H9 (cell line): ENCODE data around the gene EFTUD2. TPM values are rescaled to one million over a fixed set of nuclear protein-coding genes. Genes with fewer than 3 reads are reported as not detected.

ENCODE experiments used
- DNase-seq: peaks from one replicate; pipeline ENCODE4 v3.0.0-alpha.2; 2017
- H2AFZ ChIP-seq: one replicate; pipeline ENCODE4 v1.6.1; 2013; ENCODE audit warnings: mild to moderate bottlenecking, low read length, control low read depth, moderate library complexity
- H2AK5ac ChIP-seq: 2 replicates; pipeline ENCODE4 v1.6.1; 2013; ENCODE audit warnings: low read length, control low read depth, mixed read lengths; ENCODE audit not compliant: insufficient read length
- H2BK120ac ChIP-seq: one replicate; pipeline ENCODE4 v1.6.1; 2013; ENCODE audit warnings: low read depth, mild to moderate bottlenecking, low read length, control low read depth, inconsistent platforms; ENCODE audit not compliant: poor library complexity, severe bottlenecking
- H2BK12ac ChIP-seq: 2 replicates; pipeline ENCODE4 v1.6.1; 2013; ENCODE audit warnings: low read length, control low read depth, mixed read lengths, low read depth; ENCODE audit not compliant: insufficient read length
- H2BK15ac ChIP-seq: 2 replicates; pipeline ENCODE4 v1.6.1; 2013; ENCODE audit warnings: low read depth, low read length, control low read depth
- H2BK20ac ChIP-seq: one replicate; pipeline ENCODE4 v1.6.1; 2013; ENCODE audit warnings: low read depth, mild to moderate bottlenecking, low read length, control low read depth, inconsistent platforms; ENCODE audit not compliant: poor library complexity, severe bottlenecking
- H2BK5ac ChIP-seq: 2 replicates; pipeline ENCODE4 v1.6.1; 2013; ENCODE audit warnings: low read length, control low read depth, mixed read lengths; ENCODE audit not compliant: insufficient read length
- H3K14ac ChIP-seq: 2 replicates; pipeline ENCODE4 v1.6.1; 2013; ENCODE audit warnings: low read length, control low read depth; ENCODE audit not compliant: insufficient read depth
- H3K18ac ChIP-seq: 2 replicates; pipeline ENCODE4 v1.6.1; 2013; ENCODE audit warnings: low read depth, mild to moderate bottlenecking, mixed read lengths, low read length, control low read depth; ENCODE audit not compliant: insufficient read length
- H3K23ac ChIP-seq: 2 replicates; pipeline ENCODE4 v1.6.1; 2013; ENCODE audit warnings: low read length, control low read depth, mixed read lengths, low read depth; ENCODE audit not compliant: insufficient read length
- H3K23me2 ChIP-seq: 2 replicates; pipeline ENCODE4 v1.6.1; 2013; ENCODE audit warnings: low read depth, mild to moderate bottlenecking, mixed read lengths, low read length, control low read depth; ENCODE audit not compliant: insufficient read length, poor library complexity, severe bottlenecking
- H3K27ac ChIP-seq: 2 replicates; pipeline ENCODE4 v1.5.1; 2013; ENCODE audit warnings: low read length, control low read depth, mixed read lengths, low read depth; ENCODE audit not compliant: insufficient read length
- H3K27me3 ChIP-seq: 2 replicates; pipeline ENCODE4 v1.6.1; 2013; ENCODE audit warnings: low read length, control low read depth, inconsistent platforms; ENCODE audit not compliant: insufficient read depth
- H3K4ac ChIP-seq: 2 replicates; pipeline ENCODE4 v1.6.1; 2013; ENCODE audit warnings: low read depth, mild to moderate bottlenecking, control low read depth, inconsistent platforms, low read length, moderate library complexity
- H3K4me1 ChIP-seq: 2 replicates; pipeline ENCODE4 v1.6.1; 2013; ENCODE audit warnings: low read length, control low read depth, inconsistent platforms; ENCODE audit not compliant: insufficient read depth
- H3K4me2 ChIP-seq: 2 replicates; pipeline ENCODE4 v1.6.1; 2013; ENCODE audit warnings: low read length, control low read depth, mixed read lengths; ENCODE audit not compliant: insufficient read length, insufficient read depth
- H3K56ac ChIP-seq: 2 replicates; pipeline ENCODE4 v1.6.1; 2013; ENCODE audit warnings: low read depth, mild to moderate bottlenecking, mixed read lengths, low read length, control low read depth; ENCODE audit not compliant: insufficient read length
- H3K79me1 ChIP-seq: 2 replicates; pipeline ENCODE4 v1.6.1; 2013; ENCODE audit warnings: low read depth, mild to moderate bottlenecking, moderate library complexity, low read length, control low read depth, inconsistent platforms; ENCODE audit not compliant: insufficient read depth, poor library complexity, severe bottlenecking
- H3K79me2 ChIP-seq: 2 replicates; pipeline ENCODE4 v1.6.1; 2013; ENCODE audit warnings: low read length, control low read depth, inconsistent platforms; ENCODE audit not compliant: insufficient read depth
- H3K9ac ChIP-seq: 2 replicates; pipeline ENCODE4 v1.6.1; 2013; ENCODE audit warnings: low read length, control low read depth, mixed read lengths; ENCODE audit not compliant: insufficient read length; ENCODE audit errors: extremely low read depth
- H3K9me3 ChIP-seq: one replicate; pipeline ENCODE4 v1.6.1; 2013; ENCODE audit warnings: low read depth, low read length, inconsistent platforms; ENCODE audit not compliant: control insufficient read depth
- H3T11ph ChIP-seq: one replicate; pipeline ENCODE4 v1.6.1; 2013; ENCODE audit warnings: mild to moderate bottlenecking, low read length, control low read depth, inconsistent platforms
- H4K20me1 ChIP-seq: one replicate; pipeline ENCODE4 v1.6.1; 2013; ENCODE audit not compliant: control insufficient read depth, insufficient read length, insufficient read depth
- H4K5ac ChIP-seq: 2 replicates; pipeline ENCODE4 v1.6.1; 2013; ENCODE audit warnings: low read depth, mild to moderate bottlenecking, mixed read lengths, low read length, control low read depth; ENCODE audit not compliant: insufficient read length
- H4K8ac ChIP-seq: replicated peaks from 2 replicates; pipeline ENCODE4 v1.6.1; 2013; ENCODE audit warnings: low read length, control low read depth, mixed read lengths, low read depth; ENCODE audit not compliant: insufficient read length
- H4K91ac ChIP-seq: 2 replicates; pipeline ENCODE4 v1.6.1; 2013; ENCODE audit warnings: low read depth, mild to moderate bottlenecking, moderate library complexity, mixed read lengths, low read length, control low read depth; ENCODE audit not compliant: insufficient read length
- H3K27ac Mint-ChIP-seq, 3 experiments: 2 replicates in 2 of 3; 3 replicates in 1 of 3; pipeline ENCODE4 v1.8.0; 2020 to 2021; ENCODE audit warnings: mixed read lengths in 3 of 3, mild to moderate bottlenecking in 1 of 3, moderate library complexity in 1 of 3
- H3K27me3 Mint-ChIP-seq: 2 replicates; pipeline ENCODE4 v1.8.0; 2021; ENCODE audit warnings: low read depth, mild to moderate bottlenecking, moderate library complexity, mixed read lengths
- H3K36me3 Mint-ChIP-seq, 3 experiments: 2 replicates in 2 of 3; 3 replicates in 1 of 3; pipeline ENCODE4 v1.8.0; 2020 to 2021; ENCODE audit warnings: low read depth in 3 of 3, mixed read lengths in 3 of 3; ENCODE audit not compliant: insufficient read depth in 1 of 3
- H3K4me1 Mint-ChIP-seq, 2 experiments: 2 replicates each; pipeline ENCODE4 v1.8.0; 2020; ENCODE audit warnings: mixed read lengths in 2 of 2
- H3K4me3 Mint-ChIP-seq, 2 experiments: 2 replicates in 1 of 2; 3 replicates in 1 of 2; pipeline ENCODE4 v1.8.0; 2020 to 2021; ENCODE audit warnings: mild to moderate bottlenecking in 2 of 2, mixed read lengths in 2 of 2, moderate library complexity in 1 of 2
- H3K9me3 Mint-ChIP-seq, 2 experiments: 2 replicates in 1 of 2; 3 replicates in 1 of 2; pipeline ENCODE4 v1.8.0; 2020; ENCODE audit warnings: mild to moderate bottlenecking in 2 of 2, mixed read lengths in 2 of 2, moderate library complexity in 1 of 2
- CTCF ChIP-seq: fragments of 200-600 bp; sonication (generic); conservative IDR thresholded peaks from 3 replicates; pipeline ENCODE4 v1.8.0; 2021; ENCODE audit warnings: antibody characterized with exemption, mild to moderate bottlenecking
- WGBS: extraction: QIAGEN DNeasy Blood & Tissue Kit; methylation state at CpG from one replicate; pipeline ENCODE4 v1.1.7; 2013; ENCODE audit warnings: missing lambda C conversion rate, low lambda C conversion rate, mixed read lengths; ENCODE audit not compliant: insufficient read length; ENCODE audit errors: extremely low coverage; 5-methylcytosine and 5-hydroxymethylcytosine counted together
- total RNA-seq: library from RNA; stranded (reverse); gene quantifications from 2 replicates; pipeline ENCODE4 v1.2.1, GENCODE V29; 2021

Gene EFTUD2
- total RNA-seq, 1 experiment from 2014 or later, result 150 TPM

GRCh38 chr17:44918006-44918405 is 18.8 kb upstream of the EFTUD2 start:
- H3K9me3 Mint-ChIP-seq, result no peaks in the 10 kb centered on the region
- Histone ChIP-seq H3K79me1 (no peaks in the 10 kb centered on the region), H3K27me3 (0 out of 2 replicates have a peak, but pooled peaks cover 2% of the 10 kb centered on the region), H4K8ac (no peak overlapping the region), H2BK120ac (no peak overlapping the region), H3K4me2 (no peak overlapping the region), H3K4me1 (peaks cover 7% of the 10 kb centered on the region; the same call in 1 of the 2 replicates), H3K23me2 (no peaks in the 10 kb centered on the region), H2AK5ac (no peak overlapping the region), H4K5ac (no peak overlapping the region), H3K14ac (no peak overlapping the region), H2BK15ac (no peak overlapping the region), H3K9me3 (no peaks in the 10 kb centered on the region), H3K18ac (no peak overlapping the region), H4K20me1 (no peaks in the 10 kb centered on the region), H2BK5ac (no peak overlapping the region), H3K4ac (no peak overlapping the region), H3K27ac (no peak overlapping the region), H3K79me2 (no peaks in the 10 kb centered on the region), H2BK12ac (no peak overlapping the region), H3K23ac (no peak overlapping the region), H3K9ac (no peak overlapping the region), H3T11ph (no peak overlapping the region), H3K56ac (no peak overlapping the region), H4K91ac (no peak overlapping the region), H2AFZ (no peak overlapping the region), H2BK20ac (no peak overlapping the region)
- peaks cover 17 to 23% of the 10 kb centered on the region in 2 experiments for H3K4me1 Mint-ChIP-seq
- TF ChIP-seq CTCF, result no peak
- no peaks in the 10 kb centered on the region for H3K36me3 Mint-ChIP-seq
- no CpG with 5 or more reads among the region's 2 CpGs for WGBS
- no peak for DNase-seq
- H3K4me3 Mint-ChIP-seq, result no peak overlapping the region; a peak in 1 of 5 replicates
- H3K27me3 Mint-ChIP-seq, result peaks cover 40% of the 10 kb centered on the region
- H3K27ac Mint-ChIP-seq, result no peak overlapping the region
